GM03348 (cell line): Measurements from ENCODE around the gene SPATA17.
A peak's percentile ranks its signal among the peaks of the same experiment; 100 is the strongest.

Experiments
- DNase-seq: peaks from one replicate; pipeline ENCODE4 v3.0.0; 2012; ENCODE audit warnings: low spot score

Gene SPATA17

DNA sequence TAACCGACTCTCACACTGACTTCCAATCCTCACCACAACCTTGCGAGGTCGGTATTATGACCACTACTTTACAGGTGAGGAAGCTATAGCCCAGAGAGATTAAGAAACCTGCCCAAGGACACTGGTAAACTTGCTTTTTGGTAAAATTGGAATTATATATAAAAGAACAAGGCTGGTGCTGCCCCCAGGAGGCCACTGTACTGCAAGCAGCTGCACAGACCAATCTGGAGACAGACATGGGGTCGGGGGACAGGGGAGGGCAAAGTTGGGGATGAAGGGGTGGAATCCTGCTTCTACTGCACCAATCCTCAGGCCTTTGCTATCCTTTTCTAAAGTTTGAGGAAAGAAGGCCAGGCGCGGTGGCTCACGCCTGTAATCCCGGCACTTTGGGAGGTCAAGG lies 280.8 kb downstream of the SPATA17 start:
- no peak for DNase-seq

DNA sequence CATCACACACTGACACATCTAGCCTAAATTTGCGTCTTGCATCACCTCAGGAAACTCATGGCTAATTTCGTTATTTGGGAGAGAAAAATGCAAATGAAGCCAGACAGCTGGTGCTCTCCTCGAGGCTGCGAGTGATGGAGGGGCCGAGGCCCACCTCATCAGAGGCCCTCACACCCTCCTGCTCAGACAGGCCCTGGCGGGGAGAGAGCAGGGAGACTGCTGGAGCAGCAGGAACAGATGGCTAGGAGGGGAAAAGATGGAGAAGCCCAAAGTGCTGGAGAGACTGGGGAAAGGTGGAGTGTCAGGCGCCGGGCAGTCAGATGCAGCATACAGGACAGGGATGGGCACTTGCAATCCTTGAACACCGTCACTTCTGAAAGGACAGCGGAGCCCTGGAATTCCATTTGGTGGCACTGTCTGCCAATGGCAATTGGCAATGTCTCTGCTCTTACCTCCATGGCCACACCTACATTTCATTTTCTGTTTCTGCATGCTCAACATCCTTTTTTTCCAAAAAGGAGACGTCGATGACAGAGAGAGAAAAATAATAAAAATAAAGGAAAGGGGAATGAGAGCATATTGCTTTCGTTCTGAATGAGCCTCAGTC lies 286.2 kb downstream of the SPATA17 start:
- no peak for DNase-seq

DNA sequence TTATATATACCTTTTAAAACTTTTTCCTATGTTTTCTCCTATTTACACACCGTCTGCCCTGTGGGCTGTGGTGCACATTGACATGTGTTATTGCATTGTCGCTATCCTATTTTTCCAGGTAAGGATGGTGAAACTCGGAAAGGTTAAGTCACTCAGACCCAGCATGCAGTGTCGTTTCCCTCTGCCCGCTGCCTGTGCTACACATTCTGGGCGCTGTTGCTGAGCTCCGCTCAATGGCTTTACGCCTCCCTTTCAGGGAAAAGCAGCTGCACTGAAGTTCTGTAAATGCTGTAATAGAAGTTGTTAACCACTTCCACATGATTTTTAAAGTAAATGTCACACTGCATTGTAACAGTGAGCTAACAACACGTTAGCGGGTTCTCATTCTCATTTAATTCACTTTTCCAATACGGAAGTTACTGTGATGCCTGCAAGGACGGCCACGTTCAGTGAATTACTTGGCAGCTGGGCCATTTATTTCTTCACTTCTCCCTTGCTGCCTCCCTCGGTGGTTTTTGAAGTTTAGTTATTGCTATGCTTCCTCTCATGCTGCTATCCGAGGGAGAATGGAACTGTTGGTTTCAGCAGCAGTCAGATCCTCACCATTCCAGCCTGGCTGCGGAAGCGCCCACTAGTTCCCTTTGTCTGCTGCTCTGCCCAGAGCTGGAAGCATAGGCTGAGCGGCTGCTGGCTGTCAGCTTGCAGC lies 288.7 kb downstream of the SPATA17 start:
- DNase-seq = peak; percentile 33
